AG09309 (cell line): ENCODE measurements around the gene RBM20.

ENCODE experiments used
- DNase-seq: peaks from one replicate; pipeline ENCODE4 v3.0.0-alpha.2; 2010; ENCODE audit warnings: low read depth
- H3K4me3 ChIP-seq: 2 replicates; pipeline ENCODE4 v1.5.1; 2011; ENCODE audit warnings: mild to moderate bottlenecking, low read depth, low read length, moderate library complexity; ENCODE audit not compliant: control insufficient read depth
- CTCF ChIP-seq: IDR thresholded peaks from 2 replicates; pipeline ENCODE4 v1.5.1; 2011; ENCODE audit warnings: mild to moderate bottlenecking, low read depth, low read length, inconsistent platforms; ENCODE audit not compliant: insufficient read depth, control insufficient read depth; ENCODE audit errors: missing control alignments

RBM20 gene

GRCh38 chr10:110804376-110804775 lies 160.2 kb downstream of the RBM20 start:
- no peak for DNase-seq
- no peak overlapping the region for H3K4me3 ChIP-seq
- TF ChIP-seq CTCF, result no peak

GRCh38 chr10:110805292-110805691 lies 161.2 kb downstream of the RBM20 start:
- no peak overlapping the region for H3K4me3 ChIP-seq
- no peak for DNase-seq
- no peak for TF ChIP-seq CTCF

- DNase-seq, result no peak
- no peak for TF ChIP-seq CTCF
- no peak overlapping the region for H3K4me3 ChIP-seq
Measured at GRCh38 chr10:110806335-110806734, 162.2 kb downstream of the RBM20 start.

- no peak for DNase-seq
- no peak overlapping the region for H3K4me3 ChIP-seq
- no peak for TF ChIP-seq CTCF
Measured at GRCh38 chr10:110808123-110808522, 164.0 kb downstream of the RBM20 start.

- no peak overlapping the region for H3K4me3 ChIP-seq
- no peak for DNase-seq
- TF ChIP-seq CTCF, result no peak
Measured at GRCh38 chr10:110808615-110809014, 164.5 kb downstream of the RBM20 start.

- H3K4me3 ChIP-seq, result no peak overlapping the region
- TF ChIP-seq CTCF, result no peak
Measured at GRCh38 chr10:110810625-110811024, 166.5 kb downstream of the RBM20 start.

More at GRCh38 chr10:110810625-110811024, 166.5 kb downstream of the RBM20 start:
- no peak for DNase-seq
